Measurements from ENCODE around the gene TTC17.
"Not testable (repeated sequence)": the region's sequence is repeated elsewhere in the genome, so short reads cannot be mapped to it uniquely, and the experiment has no call there.

TTC17 gene, protein sequence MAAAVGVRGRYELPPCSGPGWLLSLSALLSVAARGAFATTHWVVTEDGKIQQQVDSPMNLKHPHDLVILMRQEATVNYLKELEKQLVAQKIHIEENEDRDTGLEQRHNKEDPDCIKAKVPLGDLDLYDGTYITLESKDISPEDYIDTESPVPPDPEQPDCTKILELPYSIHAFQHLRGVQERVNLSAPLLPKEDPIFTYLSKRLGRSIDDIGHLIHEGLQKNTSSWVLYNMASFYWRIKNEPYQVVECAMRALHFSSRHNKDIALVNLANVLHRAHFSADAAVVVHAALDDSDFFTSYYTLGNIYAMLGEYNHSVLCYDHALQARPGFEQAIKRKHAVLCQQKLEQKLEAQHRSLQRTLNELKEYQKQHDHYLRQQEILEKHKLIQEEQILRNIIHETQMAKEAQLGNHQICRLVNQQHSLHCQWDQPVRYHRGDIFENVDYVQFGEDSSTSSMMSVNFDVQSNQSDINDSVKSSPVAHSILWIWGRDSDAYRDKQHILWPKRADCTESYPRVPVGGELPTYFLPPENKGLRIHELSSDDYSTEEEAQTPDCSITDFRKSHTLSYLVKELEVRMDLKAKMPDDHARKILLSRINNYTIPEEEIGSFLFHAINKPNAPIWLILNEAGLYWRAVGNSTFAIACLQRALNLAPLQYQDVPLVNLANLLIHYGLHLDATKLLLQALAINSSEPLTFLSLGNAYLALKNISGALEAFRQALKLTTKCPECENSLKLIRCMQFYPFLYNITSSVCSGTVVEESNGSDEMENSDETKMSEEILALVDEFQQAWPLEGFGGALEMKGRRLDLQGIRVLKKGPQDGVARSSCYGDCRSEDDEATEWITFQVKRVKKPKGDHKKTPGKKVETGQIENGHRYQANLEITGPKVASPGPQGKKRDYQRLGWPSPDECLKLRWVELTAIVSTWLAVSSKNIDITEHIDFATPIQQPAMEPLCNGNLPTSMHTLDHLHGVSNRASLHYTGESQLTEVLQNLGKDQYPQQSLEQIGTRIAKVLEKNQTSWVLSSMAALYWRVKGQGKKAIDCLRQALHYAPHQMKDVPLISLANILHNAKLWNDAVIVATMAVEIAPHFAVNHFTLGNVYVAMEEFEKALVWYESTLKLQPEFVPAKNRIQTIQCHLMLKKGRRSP

GRCh38 chr11:43358801-43359421 is at the start of gene TTC17:
Gene TTC17 (plus strand): TSS chr11:43358920. CDS start chr11:43358955, 35 bp downstream.
- peak; percentile 90 for DNase-seq

DNA sequence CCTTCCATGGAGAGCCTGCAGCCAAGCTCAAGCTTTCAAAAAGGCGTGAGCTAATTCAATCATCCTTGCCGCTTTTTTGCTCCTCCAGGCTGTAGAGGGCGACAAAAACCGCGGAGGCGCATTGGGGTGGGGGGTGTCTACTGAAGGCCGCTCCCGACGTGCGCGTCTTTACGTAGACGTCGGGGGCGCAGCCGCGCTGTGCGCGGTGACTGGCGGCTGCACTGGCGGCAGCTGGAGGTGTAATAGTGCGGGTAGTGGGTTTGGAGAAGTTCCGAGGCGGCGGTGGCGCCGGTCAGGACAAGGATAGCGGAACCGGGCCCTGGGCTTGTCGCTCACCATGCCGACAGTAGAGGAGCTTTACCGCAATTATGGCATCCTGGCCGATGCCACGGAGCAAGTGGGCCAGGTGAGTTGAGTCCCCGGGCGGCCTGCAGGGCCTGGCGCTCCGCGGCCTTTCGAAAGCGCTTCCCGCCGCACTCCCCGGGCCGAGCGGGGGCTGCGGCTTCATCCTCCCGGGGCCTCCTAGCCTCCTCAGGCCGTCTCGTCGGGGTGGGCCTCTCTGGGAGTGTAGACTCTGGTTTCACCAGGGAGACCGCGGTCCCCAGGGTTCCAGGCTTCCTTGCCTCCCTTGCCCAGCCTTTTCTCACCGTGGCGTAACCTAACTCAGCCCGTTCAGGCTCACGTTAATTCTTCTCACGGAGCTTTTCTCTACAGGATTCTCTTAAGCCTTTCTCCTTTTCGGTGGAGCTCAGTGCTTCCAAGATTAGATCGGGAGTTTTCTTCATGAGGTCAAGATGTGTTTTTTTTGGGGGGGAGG is 46.7 kb upstream of the TTC17 start, which contains the start of gene API5:
Gene API5 (plus strand): TSS at position 206 of the 817 bp plus-strand sequence. CDS start 132 bp downstream, at position 338.
- DNase-seq, result peak; percentile 87

DNA sequence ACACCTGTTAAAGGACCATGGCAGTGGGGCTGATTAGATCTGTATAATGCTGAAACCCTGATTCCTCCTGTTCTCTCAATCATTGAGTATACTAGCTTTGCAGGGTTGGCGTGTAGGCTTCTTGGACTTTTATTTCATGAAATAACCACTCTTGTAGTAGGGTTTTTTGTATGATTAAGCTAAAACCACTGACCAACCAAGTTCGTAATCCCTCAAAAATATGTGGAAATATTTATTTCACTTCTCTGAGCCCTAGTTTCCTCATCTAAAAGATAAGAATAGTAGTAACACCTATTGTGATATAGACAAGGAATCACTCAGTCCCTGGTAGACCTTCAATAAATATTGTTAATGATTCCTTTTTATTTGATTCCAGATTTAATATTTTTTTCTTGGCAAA is 42.8 kb upstream of the TTC17 start:
- DNase-seq, result no peak

DNA sequence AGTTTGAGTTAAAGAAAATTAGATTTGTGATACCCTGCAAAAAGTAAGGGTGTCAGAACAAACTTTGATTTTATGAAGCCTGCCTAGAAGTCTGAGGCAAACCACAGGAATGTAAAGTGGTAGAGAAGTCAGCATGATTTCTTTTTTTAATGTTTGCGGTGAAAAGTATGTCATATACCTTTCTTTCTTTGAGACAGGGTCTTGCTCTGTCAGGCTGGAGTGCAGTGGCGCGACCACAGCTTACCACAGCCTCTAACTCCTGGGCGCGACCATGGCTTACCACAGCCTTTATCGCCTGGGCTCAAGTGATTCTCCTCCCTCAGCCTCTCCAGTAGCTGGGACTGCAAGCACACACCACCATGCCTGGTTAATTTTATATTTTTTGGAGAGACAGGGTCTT is 42.3 kb upstream of the TTC17 start:
- no peak for DNase-seq

GRCh38 chr11:43327987-43328386 is 30.7 kb upstream of the TTC17 start:
- DNase-seq, result no peak

- DNase-seq, result no peak
Observed at GRCh38 chr11:43328482-43328881, 30.2 kb upstream of the TTC17 start.

GRCh38 chr11:43341159-43341558 is 17.6 kb upstream of the TTC17 start:
- DNase-seq, result no peak

DNA sequence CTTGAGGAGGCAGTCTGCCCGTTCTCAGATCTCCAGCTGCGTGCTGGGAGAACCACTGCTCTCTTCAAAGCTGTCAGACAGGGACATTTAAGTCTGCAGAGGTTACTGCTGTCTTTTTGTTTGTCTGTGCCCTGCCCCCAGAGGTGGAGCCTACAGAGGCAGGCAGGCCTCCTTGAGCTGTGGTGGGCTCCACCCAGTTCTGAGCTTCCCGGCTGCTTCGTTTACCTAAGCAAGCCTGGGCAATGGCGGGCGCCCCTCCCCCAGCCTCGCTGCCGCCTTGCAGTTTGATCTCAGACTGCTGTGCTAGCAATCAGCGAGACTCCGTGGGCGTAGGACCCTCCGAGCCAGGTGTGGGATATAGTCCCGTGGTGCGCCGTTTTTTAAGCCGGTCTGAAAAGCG is 7.3 kb upstream of the TTC17 start:
- not testable (repeated sequence) for DNase-seq

DNA sequence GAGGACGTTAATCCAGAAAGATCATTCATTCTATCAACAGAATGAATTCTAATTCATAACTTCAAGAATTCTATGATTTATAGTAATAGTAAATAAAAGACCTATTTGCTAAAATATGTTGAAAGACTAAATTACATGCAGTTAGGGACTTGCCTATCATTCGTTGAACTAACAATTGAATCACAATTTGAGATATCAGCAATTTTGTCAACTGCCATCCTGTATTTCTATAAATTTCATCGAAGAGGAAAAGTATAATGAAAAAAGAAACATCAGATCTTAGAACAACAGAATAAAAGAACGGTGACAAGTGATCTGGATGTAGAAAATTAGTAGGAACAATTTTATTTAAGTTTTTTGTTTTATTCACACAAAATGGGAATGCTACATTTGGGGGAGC is 4.4 kb upstream of the TTC17 start:
- no peak for DNase-seq

DNA sequence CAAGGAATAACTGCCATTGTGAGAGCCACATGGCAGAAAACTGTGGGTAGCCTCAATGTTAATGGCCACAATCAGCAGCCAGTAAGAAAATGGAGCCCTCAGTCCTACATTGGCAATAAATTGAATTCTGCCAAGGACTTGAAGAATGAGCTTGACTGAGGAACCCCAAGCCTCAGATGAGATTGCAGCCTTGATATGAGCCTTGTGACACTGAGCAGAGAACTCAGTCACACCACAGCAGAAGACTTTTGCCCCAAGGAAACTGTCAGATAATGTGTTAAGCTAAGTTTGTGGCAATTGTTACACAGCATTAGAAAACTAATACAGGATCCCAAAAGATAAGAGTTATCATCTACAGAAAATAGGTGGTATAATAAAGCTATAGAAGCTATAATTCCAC is 2.4 kb upstream of the TTC17 start:
- DNase-seq, result no peak

- DNase-seq, result no peak
Observed at GRCh38 chr11:43358279-43358800, 380 bp upstream of the TTC17 start.

DNA sequence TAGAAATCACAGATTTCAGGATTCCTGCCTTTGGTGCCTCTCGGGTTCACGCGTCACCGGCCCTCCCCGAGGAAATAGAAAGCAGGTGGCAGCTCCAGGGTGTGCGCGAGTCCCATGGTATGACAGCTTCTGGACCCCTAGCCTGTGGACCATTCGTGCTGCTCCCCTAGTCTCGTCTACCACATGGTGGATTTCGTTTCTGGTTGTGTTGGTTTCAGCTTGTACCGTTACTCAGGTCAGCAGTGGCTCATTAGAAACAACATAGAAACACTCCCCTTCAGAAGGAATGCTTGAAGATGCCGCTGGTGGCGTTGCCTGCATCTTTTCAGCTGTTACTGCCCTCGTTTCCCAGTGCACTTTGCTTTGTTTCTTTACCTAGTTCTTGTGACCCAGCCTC is 700 bp downstream of the TTC17 start:
- no peak for DNase-seq

DNA sequence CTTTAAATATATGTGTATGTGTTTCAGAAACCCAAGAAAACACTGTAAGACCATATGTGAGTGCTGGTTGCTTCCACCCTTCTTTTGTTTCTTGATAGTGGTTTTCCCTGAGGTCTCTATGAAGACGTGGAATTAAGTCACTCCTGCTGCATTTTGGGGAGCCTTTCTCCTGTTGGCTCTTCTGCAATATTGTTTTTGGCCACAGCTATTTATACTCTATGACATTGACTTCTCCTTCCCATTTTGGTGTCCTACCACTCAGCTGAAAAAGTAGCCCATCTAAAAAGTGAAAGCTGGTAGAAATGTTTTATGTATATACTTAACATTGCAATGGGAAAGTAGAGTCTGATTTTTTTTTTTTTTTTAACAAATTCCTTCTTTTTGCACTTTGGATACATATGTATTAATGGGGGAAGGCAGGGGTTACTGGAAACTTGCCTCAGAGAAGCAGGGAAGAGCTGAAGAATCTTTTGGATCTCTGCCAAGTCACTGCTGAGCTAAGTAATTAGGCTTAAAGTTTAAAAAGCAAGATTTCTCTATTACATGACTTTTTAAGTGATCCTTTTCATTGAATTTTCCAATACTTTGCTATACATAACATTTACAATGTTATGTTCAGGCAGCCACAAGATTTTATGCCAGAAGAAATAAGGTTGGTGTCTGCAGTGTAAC is 1.8 kb downstream of the TTC17 start:
- DNase-seq, result no peak

- no peak for DNase-seq
Observed at GRCh38 chr11:43366677-43367076, 8.0 kb downstream of the TTC17 start.

DNA sequence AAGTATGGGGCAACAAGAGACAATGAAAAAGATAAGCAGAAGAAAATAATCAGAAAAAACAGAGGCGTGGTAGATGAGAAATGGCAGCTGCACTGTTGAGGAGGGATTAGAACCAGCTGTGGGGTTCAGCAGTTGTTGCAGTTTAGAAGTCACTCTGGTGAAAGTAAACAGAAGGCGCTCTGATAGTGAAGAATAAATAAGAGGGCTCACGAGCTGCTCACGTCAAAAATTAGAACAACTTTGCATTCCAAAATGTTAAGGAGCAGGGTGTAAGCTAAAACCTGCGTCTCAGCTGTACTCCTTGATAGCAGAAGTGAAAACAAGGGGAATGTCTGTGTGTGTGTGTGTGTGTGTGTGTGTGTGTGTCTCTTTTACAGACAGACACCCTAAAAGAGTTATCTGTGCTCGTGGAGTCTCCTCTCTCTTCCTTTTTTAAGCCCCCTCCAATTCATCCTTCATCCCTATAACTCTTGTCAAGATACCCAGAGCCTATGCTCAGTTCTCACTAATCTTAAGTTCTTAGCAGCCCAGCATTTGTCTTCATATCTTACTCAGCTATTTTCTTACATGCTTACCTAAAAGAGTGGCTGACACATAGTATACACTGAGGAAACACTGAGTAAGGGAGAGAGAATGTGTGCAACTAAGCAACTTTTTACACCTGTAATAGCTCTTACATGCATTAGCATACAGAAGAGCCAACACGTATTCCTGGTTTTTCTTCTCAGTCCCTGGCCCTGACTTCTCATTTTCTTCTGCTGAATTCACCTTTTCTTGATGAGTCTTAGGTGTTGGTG is 8.9 kb downstream of the TTC17 start:
- no peak for DNase-seq

GRCh38 chr11:43376065-43376464 is 17.3 kb downstream of the TTC17 start:
- no peak for DNase-seq

DNA sequence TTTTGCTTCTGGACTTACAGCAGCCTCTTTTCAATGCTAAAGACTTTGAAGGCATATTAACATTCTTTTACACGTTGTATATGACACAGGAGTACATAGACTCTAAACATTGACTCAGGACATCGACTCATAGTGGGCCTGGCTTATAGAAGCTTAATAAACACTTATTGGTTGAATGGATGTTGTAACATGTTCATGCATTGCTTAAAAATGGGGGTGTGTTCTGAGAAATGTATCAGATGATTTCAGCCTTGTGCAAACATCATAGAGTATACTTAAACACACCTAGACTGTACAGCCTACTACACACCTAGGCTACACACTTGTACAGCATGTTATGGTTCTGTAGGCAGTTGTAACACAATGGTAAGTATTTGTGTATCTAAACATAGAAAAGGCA is 17.9 kb downstream of the TTC17 start:
- no peak for DNase-seq

DNA sequence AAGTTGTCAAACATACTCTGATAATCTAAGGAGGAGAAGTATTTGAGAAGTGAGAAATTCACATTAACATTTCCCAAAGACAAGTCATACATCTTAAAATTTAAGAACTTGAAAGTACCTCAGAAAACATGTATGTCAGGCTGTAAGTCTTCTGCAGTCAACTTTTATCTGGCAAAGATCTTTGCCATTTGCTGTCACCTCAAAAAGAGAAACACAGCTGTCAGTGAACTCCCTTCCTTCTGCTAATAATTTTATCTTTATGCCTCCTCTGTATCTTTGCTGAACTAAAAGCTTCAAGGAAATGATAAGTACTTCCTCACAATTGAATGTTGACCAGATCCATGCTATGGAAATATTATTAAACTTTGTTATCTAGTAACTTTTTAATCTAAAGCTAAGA is 18.7 kb downstream of the TTC17 start:
- DNase-seq, result no peak

- no peak for DNase-seq
Observed at GRCh38 chr11:43378897-43379296, 20.2 kb downstream of the TTC17 start.

GRCh38 chr11:43381802-43382201 is 23.1 kb downstream of the TTC17 start:
- no peak for DNase-seq

Data from NK-92 treated with Interleukin-12 subunit alpha and Interleukin-12 subunit beta, amount 100 ng/mL, for 24 hours (cell line).